Right renal cortex interstitium (tissue), 3 donors: Measurements from ENCODE around the gene PRKCA. TPM values are rescaled to one million over a fixed set of nuclear protein-coding genes. Genes with fewer than 3 reads are reported as not detected.

Experiments used
- DNase-seq, 3 donors: peaks; one replicate each; pipeline ENCODE4 v3.0.0-alpha.2; 2013; ENCODE audit warnings: low read depth in 3 of 3, low spot score in 2 of 3
- polyA plus RNA-seq, 3 donors: library from polyadenylated mRNA; unstranded; fragments of 120-200 nt; gene quantifications; one replicate each; pipeline ENCODE4 v1.2.1, GENCODE V29; 2013; ENCODE audit not compliant: insufficient read length in 3 of 3

Gene PRKCA
- polyA plus RNA-seq, 3 donors: 22.8 to 24.1 (median 23.8) TPM

DNA sequence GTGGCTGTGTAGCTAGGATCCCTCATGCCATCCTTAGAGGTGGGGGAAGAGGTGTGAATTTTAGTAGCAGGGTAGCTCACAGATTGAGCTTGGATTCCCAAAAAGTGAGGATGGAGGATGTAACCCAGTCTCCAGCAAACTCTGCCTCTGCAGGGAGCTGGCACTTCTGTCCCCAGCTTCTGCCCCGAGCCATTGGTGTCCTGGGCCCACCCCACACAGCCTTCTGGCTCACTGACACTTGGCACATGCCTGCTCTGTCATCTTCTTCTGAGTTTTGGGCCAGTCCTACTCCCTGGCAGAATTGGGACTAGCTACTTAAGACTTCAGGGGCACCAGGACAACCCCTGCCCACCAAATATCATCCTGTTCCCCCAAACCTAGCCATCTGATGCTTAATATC, 534.8 kb downstream of the PRKCA start:
- no peak for DNase-seq

DNA sequence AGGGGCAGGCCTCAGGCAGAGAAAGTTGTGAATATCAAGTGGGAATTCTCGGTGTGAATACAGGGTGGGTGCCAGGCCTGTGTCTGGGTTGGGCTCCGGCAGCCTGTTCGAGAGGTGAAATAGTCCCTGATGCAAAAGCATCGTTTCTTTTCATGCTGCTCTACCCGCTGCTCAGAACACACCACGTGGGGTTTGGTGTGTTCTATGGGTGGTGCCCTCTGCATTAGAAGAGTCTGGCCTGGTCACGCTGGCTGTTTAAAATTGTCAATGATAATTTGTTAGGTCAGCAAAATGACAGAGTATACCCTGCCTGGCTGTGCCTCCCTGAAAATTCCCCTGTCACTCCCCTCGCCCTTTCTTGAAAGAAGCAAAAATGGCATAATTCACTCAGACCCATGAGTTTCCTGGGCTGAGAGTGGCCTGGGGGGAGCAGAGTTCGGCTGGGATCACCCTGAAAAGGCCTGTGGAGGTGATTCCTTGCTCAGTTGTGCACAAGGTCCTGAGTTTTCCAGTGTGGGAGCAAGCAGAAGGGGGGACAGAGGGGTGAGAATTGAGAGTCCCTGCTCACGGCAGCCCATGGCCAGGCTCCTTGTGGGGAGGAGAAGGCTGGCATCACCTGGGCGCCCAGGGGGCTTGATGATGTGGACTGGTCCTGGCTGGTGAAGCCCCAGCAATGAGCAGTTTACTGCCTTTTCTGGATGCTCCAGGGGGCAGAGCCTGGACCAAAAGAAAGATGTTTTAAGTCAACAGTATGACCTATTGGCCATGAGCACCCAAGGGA, 535.7 kb downstream of the PRKCA start:
- no peak for DNase-seq

DNA sequence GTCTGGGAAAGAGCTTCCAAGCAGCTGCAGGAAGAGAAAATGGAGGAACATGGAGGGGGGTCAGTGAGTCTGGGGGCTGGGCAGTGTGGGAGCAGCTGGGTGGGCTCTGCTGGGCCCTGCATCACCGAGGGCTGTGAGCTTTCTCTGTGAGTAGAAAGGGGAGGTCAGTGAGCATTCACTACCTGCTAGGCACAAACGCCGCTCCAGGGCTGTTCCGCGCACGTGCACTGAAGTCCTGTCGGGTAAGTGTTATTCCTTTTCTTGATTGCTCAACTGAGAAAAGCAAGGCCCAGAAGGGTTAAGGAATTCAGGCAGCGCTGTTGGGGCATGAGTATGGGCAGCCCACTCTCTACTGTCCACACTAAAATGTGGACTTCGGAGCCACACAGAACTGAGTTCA, 537.2 kb downstream of the PRKCA start:
- no peak for DNase-seq

- DNase-seq: no peak
Measured at GRCh38 chr17:66840061-66840460, 537.6 kb downstream of the PRKCA start.

DNA sequence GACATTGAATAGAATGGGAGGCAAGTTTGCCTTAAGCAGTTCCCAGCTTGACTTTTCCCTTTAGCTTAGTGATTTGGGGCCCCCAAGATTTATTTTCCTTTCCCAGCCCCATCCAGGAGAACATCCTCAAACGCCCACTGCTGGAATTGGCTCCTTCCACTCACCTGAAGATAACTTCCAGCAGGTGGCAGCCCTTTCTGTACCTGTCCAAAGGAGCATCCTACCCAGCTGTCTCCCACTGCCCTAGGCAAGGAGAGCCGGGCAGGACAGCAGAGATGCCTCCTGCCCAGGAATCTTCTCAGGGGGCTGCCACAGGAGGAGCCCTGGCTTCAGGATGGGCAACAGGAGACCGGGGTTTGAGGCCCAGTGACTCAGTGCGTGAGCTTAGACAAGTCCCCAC, 538.9 kb downstream of the PRKCA start:
- DNase-seq: no peak

- no peak for DNase-seq
Measured at GRCh38 chr17:66841744-66842143, 539.3 kb downstream of the PRKCA start.

DNA sequence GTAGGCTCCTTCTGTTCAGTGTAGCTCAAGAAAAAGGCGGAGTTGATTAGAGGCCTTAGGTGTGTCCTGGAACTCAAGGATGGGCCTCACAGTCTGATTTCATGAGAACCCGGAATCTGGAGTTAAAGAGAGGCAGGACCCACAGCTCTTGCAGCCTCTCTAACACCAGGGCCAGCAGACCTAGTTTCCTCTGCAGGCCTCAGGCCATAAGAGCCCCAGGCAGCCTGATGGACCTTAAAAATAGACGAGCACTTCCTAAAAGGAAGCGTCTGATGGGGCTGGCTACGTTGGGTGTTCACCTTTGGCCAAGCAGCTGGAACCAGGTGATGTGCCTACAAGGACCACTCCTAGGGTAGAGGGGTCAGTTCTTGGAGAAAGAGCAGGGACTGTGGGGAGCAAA, 540.1 kb downstream of the PRKCA start:
- DNase-seq: no peak

DNA sequence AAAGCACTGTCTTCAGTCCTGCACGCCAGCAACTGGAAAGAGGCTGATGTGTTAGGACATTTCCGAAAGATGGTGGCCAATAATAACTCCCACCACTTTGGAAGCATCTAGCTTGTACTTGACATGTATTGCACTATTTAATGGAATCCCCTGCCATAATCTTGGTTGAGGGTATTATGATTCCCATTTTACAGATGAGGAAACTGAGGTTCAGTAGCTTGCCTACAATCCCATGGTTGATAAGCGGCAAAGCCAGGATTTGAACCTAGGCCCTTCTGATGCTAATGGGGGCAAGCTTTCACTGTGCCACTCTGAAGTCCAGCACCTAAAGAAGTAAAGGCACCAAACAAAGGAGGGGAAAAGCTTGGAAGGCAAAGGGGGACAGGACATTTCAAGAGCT, 540.5 kb downstream of the PRKCA start:
- no peak for DNase-seq

- DNase-seq: no peak
Measured at GRCh38 chr17:66843627-66844026, 541.2 kb downstream of the PRKCA start.

GRCh38 chr17:66847704-66848103, 545.3 kb downstream of the PRKCA start:
- DNase-seq: no peak

DNA sequence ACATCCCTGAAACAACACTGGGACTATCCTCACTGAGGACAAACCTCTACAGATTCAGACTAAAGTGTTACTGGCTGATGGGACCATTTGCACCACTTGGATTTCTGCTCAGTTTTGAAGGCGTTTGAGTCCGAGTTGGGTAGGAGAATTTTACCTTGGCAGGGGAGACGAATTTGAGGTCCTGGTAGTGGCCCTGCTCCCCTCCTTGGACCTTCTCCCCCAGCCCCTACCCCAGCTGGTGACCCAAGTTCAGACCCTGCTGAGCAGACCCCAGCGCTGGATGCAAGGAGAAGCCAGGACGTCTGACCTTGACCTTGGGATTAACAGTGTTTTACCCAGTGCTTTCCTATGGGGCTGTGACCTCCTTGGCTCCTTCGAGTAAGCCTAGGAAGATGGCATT, 546.1 kb downstream of the PRKCA start:
- no peak for DNase-seq

GRCh38 chr17:66849032-66849655, 546.7 kb downstream of the PRKCA start:
- DNase-seq: no peak

DNA sequence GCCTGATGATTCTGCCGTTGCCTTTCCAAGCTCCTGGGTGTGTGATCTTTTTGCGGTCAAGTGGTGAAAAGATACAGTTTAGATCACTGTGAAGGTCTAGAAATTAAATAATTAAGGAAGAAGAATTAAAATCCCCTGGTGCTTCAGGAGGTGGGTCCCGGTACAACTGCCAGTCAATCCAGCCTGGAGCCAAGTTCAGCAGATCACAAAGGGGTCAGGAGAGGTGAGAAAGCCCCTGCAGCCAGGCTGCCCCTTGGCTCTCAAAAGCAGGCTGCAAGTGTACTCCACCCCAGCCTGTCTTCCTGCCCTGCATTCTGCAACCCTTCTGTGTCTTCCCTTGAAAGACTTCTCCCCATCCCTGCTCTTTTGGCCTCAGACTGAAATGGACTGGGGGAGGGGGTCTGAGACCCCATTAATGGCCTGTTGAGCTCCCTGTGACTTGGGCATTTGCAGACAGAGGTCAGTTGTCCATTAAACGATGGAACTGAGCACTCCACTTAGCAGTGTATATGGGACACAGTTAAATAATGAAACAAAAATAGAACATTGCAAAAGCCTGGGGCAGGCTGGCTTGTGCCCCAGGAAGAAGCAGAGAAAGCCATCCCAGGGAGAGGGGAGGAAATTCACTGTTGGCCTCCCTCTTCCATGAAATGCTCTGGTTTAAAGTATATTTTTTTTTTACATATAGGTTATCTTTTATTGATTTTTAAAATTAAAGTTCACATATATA, 547.6 kb downstream of the PRKCA start:
- no peak for DNase-seq

DNA sequence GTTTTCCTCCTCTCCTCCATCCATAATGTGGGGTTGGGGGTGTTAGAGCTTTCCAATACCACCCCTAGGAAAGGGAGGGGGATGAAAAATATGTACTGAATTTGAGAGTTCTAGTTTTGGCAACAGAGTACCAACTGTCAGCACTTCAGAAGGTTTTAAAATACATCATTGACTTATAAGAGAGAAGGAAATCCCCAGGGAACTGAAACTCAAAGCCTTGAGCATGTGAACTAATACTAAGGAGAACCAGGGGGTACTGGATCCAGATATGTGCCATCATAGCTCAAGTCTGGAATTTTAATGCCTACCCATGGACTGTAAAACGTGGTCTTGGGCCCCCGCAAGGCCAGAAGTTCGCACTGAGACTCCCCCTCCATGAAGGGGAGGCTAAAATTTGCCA, 548.3 kb downstream of the PRKCA start:
- no peak for DNase-seq

DNA sequence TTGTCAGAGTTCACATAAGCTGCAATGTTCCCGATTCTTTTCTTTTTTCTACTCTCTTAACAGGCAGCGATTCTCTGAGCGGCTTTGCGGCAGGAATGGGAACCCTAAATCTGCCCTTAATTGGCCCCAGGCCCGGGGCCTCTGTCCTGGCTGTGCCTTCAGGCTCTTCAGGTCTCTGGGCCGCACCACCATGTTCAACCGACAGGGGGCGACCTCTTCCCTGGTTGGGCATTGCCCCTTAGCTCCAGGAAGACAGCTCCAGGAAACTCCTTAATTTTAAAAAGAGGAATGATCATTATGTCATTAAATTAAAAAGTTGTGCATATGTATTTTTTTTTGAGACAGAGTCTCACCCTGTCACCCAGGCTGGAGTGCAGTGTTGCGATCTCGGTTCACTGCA, 552.8 kb downstream of the PRKCA start:
- no peak for DNase-seq

DNA sequence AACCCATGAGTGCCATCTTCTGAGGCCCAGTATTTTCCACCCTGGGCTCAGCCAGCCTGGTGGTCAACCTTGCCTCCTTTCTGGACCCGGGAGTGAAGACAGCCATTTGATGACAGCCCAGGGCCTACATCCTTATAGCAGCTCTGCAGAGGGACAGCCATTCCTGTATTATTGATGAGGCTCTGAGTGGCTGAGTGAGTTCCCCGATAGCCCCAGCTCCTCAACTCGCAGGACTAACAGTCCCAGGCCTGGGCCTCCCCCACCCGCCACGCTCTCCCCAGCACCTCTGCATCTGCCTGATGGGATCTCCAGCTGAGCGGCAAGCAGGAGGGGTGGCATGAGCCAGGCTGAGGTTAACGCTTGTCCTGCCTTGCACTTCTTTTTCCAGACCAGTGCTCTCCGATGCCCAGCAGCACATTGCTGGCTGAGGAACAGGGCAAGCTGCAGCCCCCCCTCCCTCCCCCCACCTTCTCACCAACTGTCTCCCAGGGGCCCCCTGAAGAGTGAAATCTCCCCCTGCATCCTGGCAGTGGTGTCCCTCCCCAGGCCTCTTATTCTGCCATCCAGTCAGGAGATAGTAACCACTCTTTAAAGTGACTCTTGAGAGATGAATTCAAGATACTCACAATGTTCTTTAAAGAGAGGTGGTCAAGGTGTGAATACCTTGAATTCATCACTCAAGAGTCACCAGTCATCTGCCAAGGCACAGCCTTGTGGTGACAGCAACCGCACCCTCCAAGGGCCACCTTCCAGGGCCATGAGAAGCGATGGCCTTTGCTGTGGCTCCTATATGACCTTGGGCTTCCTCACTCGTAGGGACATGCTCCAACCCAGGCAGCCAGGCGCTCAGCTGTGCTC, 556.0 kb downstream of the PRKCA start:
- no peak for DNase-seq

DNA sequence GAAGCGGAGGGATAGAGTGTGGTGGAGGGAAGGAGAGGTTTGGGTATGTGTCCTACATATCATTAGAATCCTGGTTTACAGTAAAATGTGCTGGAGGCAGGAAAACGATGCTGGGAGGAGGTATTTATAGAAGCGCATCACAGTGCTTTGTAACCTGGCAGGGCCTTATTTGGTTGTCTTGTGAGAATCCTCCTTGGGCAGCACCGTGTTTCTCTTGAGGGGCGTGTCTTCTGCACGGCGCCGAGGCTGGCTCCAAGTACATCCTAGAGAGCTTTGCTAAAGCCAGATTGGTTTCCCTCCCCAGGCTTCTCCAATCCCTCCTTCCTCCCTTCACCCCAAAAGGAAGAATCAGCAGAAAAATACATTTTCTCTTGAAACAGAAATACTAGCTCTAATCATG, 556.9 kb downstream of the PRKCA start:
- DNase-seq: no peak

DNA sequence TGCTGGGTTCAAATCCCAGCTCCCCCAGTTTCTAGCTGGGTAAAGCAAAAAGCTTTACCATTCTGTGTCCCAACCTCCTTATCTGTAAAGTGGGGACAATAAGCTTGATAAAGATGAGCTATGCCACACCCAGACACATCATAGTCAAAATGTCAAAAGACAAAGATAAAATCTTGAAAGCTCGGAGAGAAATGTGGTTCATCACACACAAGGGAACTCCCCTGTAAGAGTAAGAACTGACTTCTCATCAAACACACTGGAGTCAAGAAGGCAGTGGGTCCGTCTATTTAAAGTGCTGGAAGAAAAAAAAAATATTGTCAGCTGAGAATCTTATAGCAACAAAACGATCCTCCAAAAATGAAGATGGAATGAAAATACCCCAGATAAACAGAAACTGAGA, 557.8 kb downstream of the PRKCA start:
- no peak for DNase-seq
